ENCODE measurements around the gene CNPY3. TPM values are rescaled to one million over a fixed set of nuclear protein-coding genes. Genes with fewer than 3 reads are reported as not detected.
"Not testable (repeated sequence)": the region's sequence is repeated elsewhere in the genome, so short reads cannot be mapped to it uniquely, and the experiment has no call there.

The CNPY3 gene
- total RNA-seq, 1 donor from 2014 or later, result 59.0 TPM

GRCh38 chr6:42937548-42938427 is 8.5 kb downstream of the CNPY3 start:
- no peak for TF ChIP-seq CTCF (conservative IDR thresholded peaks at IDR 0.05; ENCODE audit: low read depth, low read length)
- no peak for DNase-seq (ENCODE audit: low read depth)

GRCh38 chr6:42938428-42938796 is 9.1 kb downstream of the CNPY3 start:
- DNase-seq (ENCODE audit: low read depth), result no peak
- TF ChIP-seq CTCF (conservative IDR thresholded peaks at IDR 0.05; ENCODE audit: low read depth, low read length), result no peak
- no peak overlapping the region for H3K4me3 ChIP-seq (ENCODE audit: low read depth, low read length)

More at GRCh38 chr6:42937548-42938427, 8.5 kb downstream of the CNPY3 start:
- no peak overlapping the region for H3K4me3 ChIP-seq (ENCODE audit: low read depth, low read length)

- no peak for DNase-seq (ENCODE audit: low read depth)
- H3K4me3 ChIP-seq (ENCODE audit: low read depth, low read length), result no peak overlapping the region
- no peak for TF ChIP-seq CTCF (conservative IDR thresholded peaks at IDR 0.05; ENCODE audit: low read depth, low read length)
Measured at GRCh38 chr6:42938987-42939809, 9.9 kb downstream of the CNPY3 start.

- DNase-seq (ENCODE audit: low read depth), result no peak
- no peak for TF ChIP-seq CTCF (conservative IDR thresholded peaks at IDR 0.05; ENCODE audit: low read depth, low read length)
- H3K4me3 ChIP-seq (ENCODE audit: low read depth, low read length), result no peak overlapping the region
Measured at GRCh38 chr6:42939810-42940167, 10.5 kb downstream of the CNPY3 start.

- no peak for DNase-seq (ENCODE audit: low read depth)
- no peak for TF ChIP-seq CTCF (conservative IDR thresholded peaks at IDR 0.05; ENCODE audit: low read depth, low read length)
- no peak overlapping the region for H3K4me3 ChIP-seq (ENCODE audit: low read depth, low read length)
Measured at GRCh38 chr6:42940493-42941045, 11.3 kb downstream of the CNPY3 start.

GRCh38 chr6:42941356-42941755 is 12.1 kb downstream of the CNPY3 start:
- DNase-seq (ENCODE audit: low read depth); H3K4me3 ChIP-seq (ENCODE audit: low read depth, low read length): not testable (repeated sequence)

- no peak overlapping the region for H3K4me3 ChIP-seq (ENCODE audit: low read depth, low read length)
- TF ChIP-seq CTCF (conservative IDR thresholded peaks at IDR 0.05; ENCODE audit: low read depth, low read length), result no peak
- DNase-seq (ENCODE audit: low read depth), result no peak
Measured at GRCh38 chr6:42942444-42942843, 13.2 kb downstream of the CNPY3 start.

Measured in epithelial cell of proximal tubule (primary cell).